NCI-H128 (cell line): ENCODE results near the gene DOK4.

Experiments used
- DNase-seq: peaks from one replicate; lab custom pipeline; 2025; ENCODE audit not compliant: unreplicated experiment; lab: John Stamatoyannopoulos, UW

DOK4 gene

DNA sequence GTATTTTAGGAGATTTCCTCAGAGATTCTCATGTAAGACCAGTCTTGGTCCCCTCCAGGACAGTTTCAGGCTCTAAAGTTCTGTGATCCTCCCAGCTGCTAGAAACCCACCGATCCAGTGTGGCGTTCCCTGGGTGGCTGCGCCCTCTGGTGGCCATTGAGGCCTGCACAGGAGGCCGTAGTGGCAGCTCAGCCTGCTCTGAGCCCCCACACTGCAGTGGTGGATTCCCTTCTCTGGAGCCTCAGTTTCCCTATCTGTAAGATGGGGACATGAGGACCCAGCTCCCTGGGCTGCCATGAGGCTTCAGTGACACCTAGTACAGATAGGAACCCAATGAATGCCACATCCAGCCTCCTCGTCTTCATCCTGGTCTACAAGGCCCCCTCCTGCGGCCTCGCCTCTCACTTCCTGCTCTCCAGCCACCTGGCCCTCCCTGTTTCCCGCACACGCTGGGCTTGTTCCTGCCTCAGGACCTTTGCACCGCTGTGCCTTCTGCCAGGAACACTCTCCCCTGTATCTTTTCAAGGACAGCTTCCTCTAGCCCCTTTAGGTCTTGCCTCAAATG lies 33.6 kb upstream of the DOK4 start:
- DNase-seq: peak; percentile 30

DNA sequence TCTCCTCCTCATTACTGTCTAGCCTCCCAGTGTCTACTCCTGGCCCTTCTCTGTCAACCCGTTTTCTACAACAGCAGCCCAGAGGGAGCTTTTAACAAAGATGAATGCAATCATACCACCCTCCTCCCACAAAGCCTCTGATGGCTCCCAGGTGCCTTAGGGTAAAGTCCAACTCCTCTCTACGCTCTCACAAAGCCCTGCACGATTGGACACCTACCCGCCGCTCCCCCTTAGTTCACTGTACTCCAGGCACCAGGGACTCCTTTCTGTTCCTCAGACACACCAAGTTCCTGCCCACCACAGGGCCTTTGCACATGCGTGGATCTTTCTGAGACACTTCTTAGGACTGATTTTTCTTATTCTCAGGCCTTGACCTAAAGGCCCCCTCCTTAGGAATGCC lies 32.6 kb upstream of the DOK4 start:
- DNase-seq: no peak

DNA sequence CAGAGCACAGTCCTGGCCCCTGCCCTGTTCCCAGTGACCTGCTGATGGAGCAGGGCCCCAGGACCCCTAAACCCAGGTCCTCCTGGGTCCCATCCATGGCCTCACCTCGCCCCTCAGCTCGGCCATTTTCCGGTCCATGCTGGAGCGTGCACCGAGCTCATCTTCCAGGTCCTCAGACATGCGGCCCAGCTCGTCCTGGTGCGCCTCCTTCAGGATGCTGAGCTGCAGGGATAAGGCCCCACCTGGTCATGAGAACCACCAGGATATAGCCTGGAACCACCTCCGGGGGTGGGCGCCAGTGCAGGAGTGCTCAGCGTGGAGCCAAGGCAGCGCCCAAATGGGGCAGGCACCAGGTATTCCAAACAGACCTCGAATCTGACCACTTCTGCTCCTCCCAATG lies 32.2 kb upstream of the DOK4 start:
- no peak for DNase-seq

DNA sequence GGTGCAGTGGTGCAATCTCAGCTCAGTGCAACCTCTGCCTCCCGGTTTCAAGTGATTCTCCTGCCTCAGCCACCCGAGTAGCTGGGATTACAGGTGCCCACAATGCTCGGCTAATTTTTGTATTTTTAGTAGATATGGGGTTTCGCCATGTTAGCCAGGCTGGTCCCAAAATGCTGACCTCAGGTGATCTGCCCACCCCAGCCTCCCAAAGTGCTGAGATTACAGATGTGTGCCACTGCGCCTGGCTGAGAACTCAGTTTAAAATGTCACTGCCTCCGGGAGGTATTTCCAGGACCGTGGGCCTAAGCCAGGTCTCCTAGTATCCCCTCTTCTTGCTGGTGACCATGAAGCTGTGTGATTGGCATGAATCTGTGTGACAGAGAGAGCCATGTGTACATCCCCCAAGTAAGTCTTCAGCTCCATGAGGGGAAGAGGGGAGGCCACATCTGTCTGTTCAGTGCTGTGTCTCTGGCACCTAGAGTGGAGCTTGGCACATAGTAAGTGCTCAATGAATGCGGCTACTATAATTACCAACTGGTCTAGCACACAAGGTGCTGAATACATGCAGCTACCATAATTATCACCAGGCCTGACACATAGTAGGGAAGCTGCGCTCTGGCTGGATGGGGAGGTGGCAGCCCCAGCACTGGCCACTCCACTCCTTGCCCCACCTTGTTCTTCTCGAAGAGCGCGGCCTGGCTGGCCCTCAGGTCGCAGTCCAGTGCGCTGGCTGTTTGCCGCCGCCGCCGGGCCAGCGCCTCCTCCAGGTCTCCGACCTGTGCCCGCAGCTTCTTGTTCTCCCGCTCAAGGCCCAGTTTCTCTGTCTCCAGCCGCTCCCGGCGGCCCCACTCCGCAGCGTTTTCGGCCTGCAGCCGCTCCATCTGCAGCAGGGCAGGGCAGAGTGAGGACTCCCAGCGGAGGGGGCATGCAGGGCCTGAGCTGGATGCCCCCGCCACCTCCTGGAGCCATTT lies 31.4 kb upstream of the DOK4 start:
- no peak for DNase-seq

DNA sequence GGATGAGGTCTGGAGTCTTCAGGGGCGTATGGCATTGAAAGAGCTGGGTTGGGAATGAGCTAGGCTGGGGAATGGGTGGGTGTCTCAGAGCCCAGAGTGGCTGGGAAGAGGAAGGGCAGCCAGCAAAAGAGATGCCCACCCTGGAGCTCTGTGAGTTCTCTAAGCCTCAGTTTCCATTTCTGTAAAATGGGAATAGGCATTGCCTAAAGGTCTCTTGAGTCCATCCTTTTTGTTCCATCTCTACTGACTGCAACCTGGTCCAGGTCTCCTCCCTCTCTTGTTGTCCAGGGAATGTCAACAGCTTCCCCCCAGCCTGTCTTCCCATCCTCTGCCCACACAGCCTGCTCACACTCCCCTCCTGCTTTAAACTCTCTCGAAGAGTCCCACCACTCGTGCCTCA lies 30.5 kb upstream of the DOK4 start:
- no peak for DNase-seq

DNA sequence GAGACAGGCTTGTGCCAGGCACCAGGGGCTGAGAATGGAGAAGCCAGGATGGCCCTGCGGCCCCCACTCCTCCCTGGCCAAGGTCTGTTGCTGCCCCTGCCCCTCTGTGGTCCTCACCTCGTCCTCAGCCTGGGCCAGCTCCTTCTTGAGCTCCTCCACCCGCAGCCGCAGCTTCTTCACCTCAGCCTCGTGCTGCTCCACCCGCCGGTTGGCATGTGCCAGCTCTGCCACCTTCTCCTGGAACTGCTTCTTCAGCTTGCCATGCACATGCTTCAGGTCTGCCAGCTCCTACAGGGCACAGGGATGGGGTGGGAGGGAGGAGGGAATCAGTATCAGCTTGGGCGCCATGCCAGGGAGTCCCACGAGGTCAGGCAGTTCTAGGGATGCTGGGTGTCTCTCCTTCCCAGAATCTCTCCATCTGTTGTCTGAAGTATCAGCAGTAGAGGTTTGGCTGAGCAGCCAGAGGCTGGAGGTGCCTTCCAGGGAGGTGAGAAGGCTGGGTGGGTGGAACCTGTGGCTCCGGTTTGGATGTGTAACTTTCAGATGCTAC lies 30.0 kb upstream of the DOK4 start:
- DNase-seq: no peak

DNA sequence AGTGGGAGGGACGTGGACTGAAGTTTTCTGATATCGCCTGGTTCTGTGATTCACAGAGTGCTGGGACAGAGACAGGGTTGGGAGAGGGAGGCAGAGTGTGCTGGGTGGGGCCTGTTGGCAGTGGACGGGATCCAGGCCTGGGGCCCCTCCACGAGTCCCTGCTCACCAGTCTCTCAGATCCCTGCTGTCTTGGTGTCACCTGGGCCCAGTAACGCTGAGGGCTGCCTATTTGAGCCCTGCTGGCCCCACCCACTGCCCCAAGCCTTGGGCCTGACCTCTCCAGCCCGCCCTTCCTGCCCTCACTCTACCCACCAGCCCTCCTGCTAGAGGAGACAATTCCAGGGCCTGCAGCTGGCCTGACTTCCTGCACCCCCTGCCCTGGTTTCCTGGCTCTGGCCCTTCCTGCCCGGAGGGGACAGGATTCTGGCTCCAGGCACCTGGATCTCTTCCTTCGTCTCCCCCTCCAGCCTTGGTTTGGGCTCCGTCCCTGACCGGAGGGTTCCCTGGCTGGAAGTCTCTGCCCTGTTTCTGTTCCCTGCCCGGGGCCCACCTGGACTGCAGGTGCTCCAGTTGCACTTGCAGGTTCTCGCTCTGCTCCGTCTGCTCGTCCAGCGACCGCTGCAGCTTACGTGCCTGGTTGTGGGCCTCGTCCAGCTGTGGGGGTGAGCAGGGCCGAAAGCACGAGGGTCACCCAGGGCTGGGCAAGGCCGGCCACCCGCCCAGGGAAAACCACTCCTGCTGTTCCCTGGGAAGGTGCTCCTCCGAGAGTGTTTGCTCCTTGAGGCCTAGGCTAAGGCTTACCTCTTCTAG lies 28.7 kb upstream of the DOK4 start:
- no peak for DNase-seq

DNA sequence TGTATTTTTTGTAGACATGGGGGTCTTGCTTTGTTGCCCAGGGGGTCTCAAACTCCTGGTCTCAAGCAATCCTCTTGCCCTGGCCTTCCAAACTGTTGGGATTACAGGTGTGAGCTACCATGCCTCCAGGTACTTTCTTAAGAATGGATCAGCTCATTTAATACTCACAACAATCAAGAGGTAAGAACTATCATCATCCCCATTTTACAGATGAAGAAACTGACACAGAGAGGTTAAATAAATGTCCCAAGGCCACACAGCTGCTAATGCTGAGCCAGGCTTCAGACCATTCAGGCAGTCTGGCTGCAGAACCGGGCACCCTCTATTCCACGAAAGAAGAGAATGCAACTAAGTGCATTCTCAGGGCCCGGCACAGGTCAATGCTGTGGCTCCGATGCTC lies 28.1 kb upstream of the DOK4 start:
- DNase-seq: no peak

DNA sequence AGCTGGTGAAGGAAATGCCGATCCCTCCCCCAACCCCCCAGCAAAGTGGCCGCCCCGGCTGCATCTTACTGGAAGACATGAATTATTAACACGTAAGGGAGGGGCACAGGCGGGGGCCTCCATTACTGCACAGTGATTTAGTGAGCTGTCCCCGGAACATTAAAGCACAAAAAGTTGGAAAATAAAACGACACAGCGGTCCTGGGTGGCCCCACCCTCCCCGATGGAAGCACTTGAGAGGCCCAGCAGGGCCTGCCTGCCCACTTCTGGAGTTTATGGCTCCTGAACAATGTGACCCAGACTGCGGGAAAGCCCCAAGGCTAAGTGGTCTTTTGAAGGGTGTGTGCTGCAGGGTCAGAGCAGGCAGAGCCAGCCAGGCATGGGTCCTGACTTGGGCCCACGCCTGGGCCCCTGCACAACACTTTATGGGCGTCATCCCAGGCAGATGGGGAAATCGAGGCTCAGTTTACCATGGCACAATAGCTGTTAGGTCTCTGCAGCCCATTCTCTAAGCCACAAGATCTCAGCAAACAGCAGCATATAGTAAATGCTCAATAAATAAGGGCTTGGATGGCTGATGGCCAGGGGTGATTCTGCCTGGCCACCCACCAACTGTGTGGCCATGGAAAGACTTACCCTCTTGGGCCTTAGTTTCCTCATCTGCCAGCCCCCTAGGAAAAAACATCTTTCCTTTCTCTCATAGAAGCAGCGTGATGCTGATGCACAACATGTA lies 27.2 kb upstream of the DOK4 start:
- no peak for DNase-seq

DNA sequence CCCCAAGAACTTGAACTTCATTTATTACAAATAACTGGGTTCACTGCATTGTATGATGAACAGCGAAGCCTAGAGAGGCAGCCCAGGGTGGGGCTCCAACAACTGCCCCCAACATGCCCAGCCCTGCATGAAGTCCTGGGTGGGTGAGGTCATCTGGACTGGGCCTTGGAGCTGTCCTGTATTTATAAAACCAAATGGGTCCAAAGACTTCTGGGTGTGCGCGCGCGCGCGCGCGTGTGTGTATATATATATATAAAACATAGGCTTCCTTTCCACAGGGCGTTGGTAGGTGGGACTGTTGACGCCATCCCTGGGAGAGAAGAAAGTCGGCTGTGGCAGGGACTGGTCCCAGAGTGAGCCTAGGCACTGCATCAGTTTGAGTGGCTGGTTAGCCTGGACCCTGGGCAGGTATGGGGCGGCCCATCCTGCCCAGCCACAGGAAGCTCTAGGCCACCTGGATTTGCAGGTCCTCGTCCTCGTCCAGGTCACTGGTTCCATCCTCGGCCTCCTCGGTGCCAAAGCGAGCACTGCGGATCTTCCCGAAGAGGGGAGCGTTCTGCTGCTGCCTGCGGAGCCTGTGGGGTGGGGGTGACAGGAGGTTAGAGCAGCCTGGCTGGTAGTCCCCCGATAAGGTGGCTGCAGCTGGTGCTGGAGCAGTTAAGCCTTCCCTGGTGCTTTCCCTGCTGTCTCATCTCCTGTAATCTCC lies 26.2 kb upstream of the DOK4 start:
- DNase-seq: no peak

DNA sequence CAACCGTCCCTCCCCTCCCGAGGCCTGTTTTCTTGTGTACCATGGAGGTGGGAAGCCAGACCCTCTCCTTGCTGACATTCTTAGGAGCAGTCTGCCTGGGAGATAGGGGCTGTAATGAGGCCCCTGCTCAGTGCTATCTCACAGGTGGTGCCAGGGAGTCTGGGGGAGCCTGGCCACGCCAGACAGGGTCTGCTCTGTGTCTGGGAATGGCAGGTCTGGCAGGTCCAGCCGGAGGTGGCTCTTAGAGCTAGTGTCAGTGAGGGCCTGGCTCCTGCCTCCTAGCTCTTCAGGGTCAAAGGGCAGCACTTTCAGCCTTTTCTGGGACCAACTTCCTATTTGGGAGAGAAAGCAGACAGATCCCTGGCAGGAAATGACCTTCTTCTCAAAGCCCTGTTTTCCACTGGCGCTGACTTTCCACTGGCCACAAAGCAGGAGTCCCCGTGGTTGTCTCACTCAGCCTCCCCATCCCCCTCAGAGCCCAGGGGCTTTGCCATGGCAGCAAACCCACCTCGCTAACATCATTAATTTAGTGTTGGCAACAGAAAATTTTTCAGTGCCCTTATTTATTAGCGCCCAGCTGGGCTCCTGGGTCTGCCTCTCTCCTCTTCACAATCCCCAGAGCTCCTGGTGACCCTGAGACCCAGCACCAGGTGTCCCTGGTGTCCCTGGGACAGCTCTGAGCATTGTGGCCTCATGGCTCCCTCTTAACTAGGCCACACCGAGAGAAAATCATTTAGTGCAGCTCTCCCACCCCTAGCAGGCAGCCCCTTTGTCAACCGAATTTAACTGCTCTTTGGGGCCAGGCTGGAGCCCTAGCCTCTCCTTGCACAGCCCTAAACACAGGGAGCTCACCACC lies 24.0 kb upstream of the DOK4 start:
- DNase-seq: no peak

DNA sequence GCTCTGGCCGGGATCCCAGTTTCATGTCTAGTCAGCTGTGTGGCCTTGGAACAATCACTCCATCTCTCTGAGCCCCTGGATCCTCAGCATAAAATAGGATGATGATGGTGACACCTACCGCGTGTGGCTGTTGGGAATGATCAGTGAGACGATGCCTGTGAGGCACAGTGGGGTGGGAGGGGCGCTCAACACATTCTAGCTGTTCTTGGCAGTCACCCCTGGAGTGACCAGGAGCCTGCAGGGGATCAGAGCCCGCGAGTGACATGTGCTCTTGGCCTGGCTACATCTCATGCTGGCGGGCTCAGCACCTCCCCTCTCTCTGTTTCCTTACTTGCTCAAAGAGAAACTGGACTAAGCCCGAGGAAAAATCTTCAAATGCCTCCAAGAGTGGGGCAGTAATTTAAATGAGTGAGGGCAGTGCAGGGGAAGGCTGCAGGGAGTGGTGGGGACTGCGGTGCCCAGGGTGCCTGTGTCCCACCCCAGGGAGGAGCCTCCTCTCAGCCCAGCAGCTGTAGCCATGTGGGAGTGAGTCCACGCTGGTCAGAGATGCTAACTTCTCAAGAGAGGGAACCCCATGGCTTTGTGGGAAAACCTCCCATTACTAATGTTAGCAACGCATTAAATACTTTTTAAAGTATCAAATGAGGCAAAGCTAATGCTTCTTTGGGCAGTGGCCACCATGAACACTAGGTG lies 23.1 kb upstream of the DOK4 start:
- no peak for DNase-seq

DNA sequence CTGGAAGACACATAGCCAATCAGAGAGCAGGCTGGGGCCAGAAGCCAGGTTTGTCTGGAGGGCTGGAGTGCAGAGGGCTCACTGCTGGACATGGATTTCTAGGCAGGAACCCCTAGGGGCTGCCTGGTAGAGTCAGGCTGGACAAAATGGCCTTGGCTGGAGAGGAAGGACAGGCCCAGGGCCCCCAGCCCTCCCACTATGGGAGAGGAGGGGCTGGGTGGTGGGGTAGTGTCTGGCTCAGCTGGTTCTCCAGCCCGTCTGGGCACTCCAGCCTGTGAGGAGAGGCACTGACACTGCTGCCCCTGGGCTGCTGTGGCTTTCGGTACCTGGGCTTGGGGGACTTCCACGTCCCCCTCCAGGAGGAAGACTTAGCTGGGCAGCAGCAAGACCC lies 21.7 kb upstream of the DOK4 start:
- no peak for DNase-seq

DNA sequence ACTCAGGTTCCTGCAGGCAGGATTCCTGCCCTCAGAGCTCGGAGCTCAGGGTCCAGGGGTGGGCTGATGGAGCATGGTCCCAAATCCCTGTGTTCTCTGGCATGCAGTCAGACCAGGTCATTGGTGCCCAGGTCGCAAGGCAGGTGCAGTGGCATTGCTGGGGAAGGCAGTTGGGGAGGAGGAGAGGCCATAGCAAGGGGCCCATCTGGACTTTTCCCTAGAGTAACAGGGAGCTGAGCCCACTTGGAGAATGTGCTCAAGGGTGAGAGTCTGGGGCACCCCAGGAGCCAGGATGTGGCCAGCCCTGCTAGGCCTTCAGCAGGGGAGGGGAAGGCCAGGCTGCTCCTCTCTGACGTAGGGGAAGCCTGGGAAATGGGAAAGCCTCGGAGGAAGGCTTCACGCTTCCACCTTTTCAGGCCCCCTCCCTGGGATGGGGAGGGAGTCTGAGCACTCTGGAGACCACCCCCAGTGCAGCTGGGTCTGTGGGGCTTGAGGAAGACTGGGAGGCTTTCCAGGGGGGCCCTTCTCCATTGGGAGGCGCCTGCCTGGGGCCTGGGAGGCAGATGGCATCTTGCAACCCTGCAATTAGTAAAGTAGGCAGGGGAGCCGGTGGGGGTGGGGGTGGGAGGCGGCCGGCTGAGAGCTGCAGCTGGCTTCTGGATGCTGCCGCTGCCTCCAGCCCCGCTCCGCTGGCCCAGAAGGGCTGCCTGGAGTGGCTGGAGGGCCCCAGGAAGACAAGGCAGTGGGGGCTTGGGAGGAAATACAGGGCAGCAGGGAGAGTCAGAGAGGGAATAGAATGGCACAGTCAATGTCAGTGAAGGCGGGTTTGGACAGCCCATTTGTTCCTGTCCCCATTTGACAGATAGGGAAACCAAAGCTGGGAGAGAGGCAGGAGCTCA lies 21.1 kb upstream of the DOK4 start:
- peak; percentile 2 for DNase-seq

DNA sequence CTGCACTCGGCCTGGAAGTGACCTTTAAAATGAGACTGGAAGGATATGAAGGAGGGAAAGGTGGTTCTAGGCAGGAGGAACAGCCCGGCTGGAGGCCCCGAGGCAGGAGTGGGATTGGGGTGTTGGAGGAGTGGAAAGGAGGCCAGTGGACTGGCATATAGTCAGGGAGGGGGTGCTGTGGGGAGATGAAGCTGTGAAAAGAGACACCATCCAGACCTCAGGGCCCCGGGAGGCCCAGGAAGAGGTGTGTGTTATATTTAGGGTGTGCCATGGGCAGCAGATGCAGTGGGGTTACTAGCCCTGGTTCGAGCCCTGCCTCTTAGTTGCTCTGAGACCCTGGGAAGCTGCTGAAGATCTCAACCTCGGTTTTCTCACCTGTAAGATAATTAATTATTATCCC lies 18.9 kb upstream of the DOK4 start:
- no peak for DNase-seq

DNA sequence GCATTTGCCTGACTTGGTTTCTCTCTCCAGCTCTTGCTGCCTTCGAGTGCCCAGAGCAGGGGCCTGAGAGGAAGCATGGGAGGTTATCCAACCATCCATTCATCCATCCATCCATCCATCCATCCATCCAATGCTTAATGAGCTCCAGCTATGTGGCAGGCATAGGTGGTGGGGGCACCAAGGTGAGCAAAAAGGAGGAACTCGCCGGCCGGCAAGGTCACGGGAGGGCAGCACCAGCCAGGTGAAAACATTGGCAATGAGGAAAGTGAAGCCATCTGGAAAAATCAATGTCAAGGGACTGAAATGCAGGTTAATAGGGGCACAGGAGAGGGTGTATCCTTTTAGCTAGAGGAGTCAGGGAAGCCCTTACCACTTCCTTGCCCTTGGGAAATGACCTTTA lies 18.2 kb upstream of the DOK4 start:
- no peak for DNase-seq

DNA sequence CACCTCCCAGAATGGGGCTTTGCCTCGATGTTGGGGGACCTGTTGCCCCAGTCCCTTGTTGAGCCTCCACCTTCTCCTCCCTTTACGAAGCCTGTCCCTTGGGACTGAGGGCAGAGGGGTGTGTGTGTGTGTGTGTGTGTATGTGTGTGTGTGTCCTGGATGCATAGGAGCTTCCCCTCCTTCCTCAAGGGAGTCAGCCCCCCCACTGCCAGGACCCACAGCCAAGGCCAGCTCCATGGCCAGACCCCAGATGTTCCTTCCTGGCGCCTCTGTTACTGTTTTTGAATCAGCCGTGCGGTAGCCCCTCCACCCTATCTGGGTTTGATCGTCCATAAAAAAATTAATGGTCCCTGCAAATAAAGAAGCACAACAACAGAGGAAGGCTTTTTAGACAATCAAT lies 17.7 kb upstream of the DOK4 start:
- no peak for DNase-seq

DNA sequence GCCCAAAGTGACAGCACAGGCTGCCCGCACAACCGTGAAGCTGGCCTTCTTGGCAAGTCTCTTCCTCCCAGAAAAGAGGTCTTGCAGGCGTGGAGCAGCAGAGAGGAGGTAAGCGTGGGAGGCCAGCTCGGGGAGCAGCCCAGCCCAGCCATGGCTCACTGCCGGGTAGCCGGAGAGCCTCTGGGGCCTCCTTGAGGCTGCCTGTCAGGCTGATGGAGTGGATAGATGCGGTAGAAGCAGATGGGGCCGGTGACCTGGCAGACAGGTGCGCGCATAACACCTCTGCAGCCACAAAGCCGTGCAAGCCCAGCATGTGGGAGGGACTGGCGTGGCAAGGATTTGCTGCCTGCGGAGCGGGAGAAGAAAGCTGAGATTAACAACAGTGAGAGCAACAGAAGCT lies 17.1 kb upstream of the DOK4 start:
- peak; percentile 21 for DNase-seq
